ENCODE data around the gene MSANTD2.
"Not testable (repeated sequence)": the region's sequence is repeated elsewhere in the genome, so short reads cannot be mapped to it uniquely, and the experiment has no call there.

Gene MSANTD2

GRCh38 chr11:124793466-124794278 lies 6.5 kb downstream of the MSANTD2 start:
- Histone ChIP-seq H3K9me3 (replicated peaks; ENCODE audit: low read length) (no peaks in the 10 kb centered on the region), H3K9ac (ENCODE audit: low read depth, low read length) (no peak overlapping the region), H3K36me3 (ENCODE audit: insufficient read depth, low read length) (no peaks in the 10 kb centered on the region), H3K4me3 (ENCODE audit: low read length) (no peak overlapping the region), H3K27me3 (ENCODE audit: control insufficient read depth, insufficient read depth, low read length) (no peaks in the 10 kb centered on the region), H3K4me1 (ENCODE audit: control insufficient read depth, insufficient read depth, low read length) (peaks cover 26% of the 10 kb centered on the region), H3K4me2 (ENCODE audit: low read length) (no peak overlapping the region)

- H3K9ac ChIP-seq (ENCODE audit: low read depth, low read length), result no peak overlapping the region
Measured at GRCh38 chr11:124791626-124792341, 8.4 kb downstream of the MSANTD2 start.

GRCh38 chr11:124788521-124788920 lies 11.7 kb downstream of the MSANTD2 start:
- Histone ChIP-seq H3K27me3 (ENCODE audit: control insufficient read depth, insufficient read depth, low read length) (no peaks in the 10 kb centered on the region), H3K4me1 (ENCODE audit: control insufficient read depth, insufficient read depth, low read length) (peaks cover 22% of the 10 kb centered on the region), H3K9ac (ENCODE audit: low read depth, low read length) (no peak overlapping the region), H3K9me3 (replicated peaks; ENCODE audit: low read length) (no peaks in the 10 kb centered on the region), H3K4me3 (ENCODE audit: low read length) (no peak overlapping the region), H3K36me3 (ENCODE audit: insufficient read depth, low read length) (no peaks in the 10 kb centered on the region), H3K4me2 (ENCODE audit: low read length) (no peak overlapping the region)

More at GRCh38 chr11:124791626-124792341, 8.4 kb downstream of the MSANTD2 start:
- Histone ChIP-seq H3K4me1 (ENCODE audit: control insufficient read depth, insufficient read depth, low read length) (peaks cover 23% of the 10 kb centered on the region), H3K4me2 (ENCODE audit: low read length) (no peak overlapping the region), H3K4me3 (ENCODE audit: low read length) (no peak overlapping the region), H3K9me3 (replicated peaks; ENCODE audit: low read length) (no peaks in the 10 kb centered on the region), H3K27me3 (ENCODE audit: control insufficient read depth, insufficient read depth, low read length) (no peaks in the 10 kb centered on the region), H3K36me3 (ENCODE audit: insufficient read depth, low read length) (no peaks in the 10 kb centered on the region)

GRCh38 chr11:124784051-124784450 lies 16.2 kb downstream of the MSANTD2 start:
- no peak overlapping the region for H3K9ac ChIP-seq (ENCODE audit: low read depth, low read length)

GRCh38 chr11:124783002-124783401 lies 17.2 kb downstream of the MSANTD2 start:
- Histone ChIP-seq H3K9ac (ENCODE audit: low read depth, low read length) (no peak overlapping the region), H3K4me2 (ENCODE audit: low read length) (no peak overlapping the region), H3K4me1 (ENCODE audit: control insufficient read depth, insufficient read depth, low read length) (peaks cover under 1% of the 10 kb centered on the region), H3K4me3 (ENCODE audit: low read length) (no peak overlapping the region), H3K9me3 (replicated peaks; ENCODE audit: low read length) (no peaks in the 10 kb centered on the region), H3K36me3 (ENCODE audit: insufficient read depth, low read length) (no peaks in the 10 kb centered on the region), H3K27me3 (ENCODE audit: control insufficient read depth, insufficient read depth, low read length) (no peaks in the 10 kb centered on the region)

More at GRCh38 chr11:124784051-124784450, 16.2 kb downstream of the MSANTD2 start:
- no peak overlapping the region for H3K4me3 ChIP-seq (ENCODE audit: low read length)
- H3K4me1 ChIP-seq (ENCODE audit: control insufficient read depth, insufficient read depth, low read length), result peaks cover 5% of the 10 kb centered on the region
- H3K4me2 ChIP-seq (ENCODE audit: low read length), result no peak overlapping the region
- H3K27me3 ChIP-seq (ENCODE audit: control insufficient read depth, insufficient read depth, low read length), result no peaks in the 10 kb centered on the region
- no peaks in the 10 kb centered on the region for H3K9me3 ChIP-seq (replicated peaks; ENCODE audit: low read length)
- H3K36me3 ChIP-seq (ENCODE audit: insufficient read depth, low read length), result no peaks in the 10 kb centered on the region

- Histone ChIP-seq H3K9me3 (replicated peaks; ENCODE audit: low read length) (no peaks in the 10 kb centered on the region), H3K4me2 (ENCODE audit: low read length) (no peak overlapping the region), H3K9ac (ENCODE audit: low read depth, low read length) (no peak overlapping the region), H3K27me3 (ENCODE audit: control insufficient read depth, insufficient read depth, low read length) (no peaks in the 10 kb centered on the region), H3K4me3 (ENCODE audit: low read length) (no peak overlapping the region), H3K36me3 (ENCODE audit: insufficient read depth, low read length) (no peaks in the 10 kb centered on the region), H3K4me1 (ENCODE audit: control insufficient read depth, insufficient read depth, low read length) (no peaks in the 10 kb centered on the region)
Measured at GRCh38 chr11:124779568-124779967, 20.6 kb downstream of the MSANTD2 start.

- no peaks in the 10 kb centered on the region for H3K4me1 ChIP-seq (ENCODE audit: control insufficient read depth, insufficient read depth, low read length)
- H3K9me3 ChIP-seq (replicated peaks; ENCODE audit: low read length), result no peaks in the 10 kb centered on the region
- H3K4me2 ChIP-seq (ENCODE audit: low read length), result no peak overlapping the region
- no peaks in the 10 kb centered on the region for H3K36me3 ChIP-seq (ENCODE audit: insufficient read depth, low read length)
- H3K27me3 ChIP-seq (ENCODE audit: control insufficient read depth, insufficient read depth, low read length), result no peaks in the 10 kb centered on the region
- H3K4me3 ChIP-seq (ENCODE audit: low read length), result no peak overlapping the region
- no peak overlapping the region for H3K9ac ChIP-seq (ENCODE audit: low read depth, low read length)
Measured at GRCh38 chr11:124778281-124778680, 21.9 kb downstream of the MSANTD2 start.

GRCh38 chr11:124776865-124777645 lies 23.2 kb downstream of the MSANTD2 start:
- H3K9ac ChIP-seq (ENCODE audit: low read depth, low read length), result no peak overlapping the region
- H3K4me2 ChIP-seq (ENCODE audit: low read length), result no peak overlapping the region
- H3K36me3 ChIP-seq (ENCODE audit: insufficient read depth, low read length), result no peaks in the 10 kb centered on the region
- no peaks in the 10 kb centered on the region for H3K4me1 ChIP-seq (ENCODE audit: control insufficient read depth, insufficient read depth, low read length)
- H3K27me3 ChIP-seq (ENCODE audit: control insufficient read depth, insufficient read depth, low read length), result no peaks in the 10 kb centered on the region
- H3K9me3 ChIP-seq (replicated peaks; ENCODE audit: low read length), result no peaks in the 10 kb centered on the region
- no peak overlapping the region for H3K4me3 ChIP-seq (ENCODE audit: low read length)

- not testable (repeated sequence) for H3K4me2 ChIP-seq (ENCODE audit: low read length); H3K9me3 ChIP-seq (replicated peaks; ENCODE audit: low read length); H3K27me3 ChIP-seq (ENCODE audit: control insufficient read depth, insufficient read depth, low read length); H3K9ac ChIP-seq (ENCODE audit: low read depth, low read length); H3K4me3 ChIP-seq (ENCODE audit: low read length)
- Histone ChIP-seq H3K4me1 (ENCODE audit: control insufficient read depth, insufficient read depth, low read length) (peaks cover 22% of the 10 kb centered on the region), H3K36me3 (ENCODE audit: insufficient read depth, low read length) (peaks cover 26% of the 10 kb centered on the region)
Measured at GRCh38 chr11:124770959-124771358, 29.2 kb downstream of the MSANTD2 start.

GRCh38 chr11:124769806-124770774 lies 30.1 kb downstream of the MSANTD2 start:
- Histone ChIP-seq H3K4me2 (ENCODE audit: low read length) (peak overlapping the region; percentile 25), H3K9ac (ENCODE audit: low read depth, low read length) (peak overlapping the region; percentile 2), H3K9me3 (replicated peaks; ENCODE audit: low read length) (no peaks in the 10 kb centered on the region), H3K4me1 (ENCODE audit: control insufficient read depth, insufficient read depth, low read length) (peaks cover 22% of the 10 kb centered on the region), H3K36me3 (ENCODE audit: insufficient read depth, low read length) (peaks cover 35% of the 10 kb centered on the region), H3K27me3 (ENCODE audit: control insufficient read depth, insufficient read depth, low read length) (no peaks in the 10 kb centered on the region), H3K4me3 (ENCODE audit: low read length) (no peak overlapping the region)
